Measurements from ENCODE around the gene COX8C. TPM values are rescaled to one million over a fixed set of nuclear protein-coding genes. Genes with fewer than 3 reads are reported as not detected.
"Not testable (repeated sequence)": the region's sequence is repeated elsewhere in the genome, so short reads cannot be mapped to it uniquely, and the experiment has no call there.

The COX8C gene
- total RNA-seq, 4 donors from 2014 or later = not detected

DNA sequence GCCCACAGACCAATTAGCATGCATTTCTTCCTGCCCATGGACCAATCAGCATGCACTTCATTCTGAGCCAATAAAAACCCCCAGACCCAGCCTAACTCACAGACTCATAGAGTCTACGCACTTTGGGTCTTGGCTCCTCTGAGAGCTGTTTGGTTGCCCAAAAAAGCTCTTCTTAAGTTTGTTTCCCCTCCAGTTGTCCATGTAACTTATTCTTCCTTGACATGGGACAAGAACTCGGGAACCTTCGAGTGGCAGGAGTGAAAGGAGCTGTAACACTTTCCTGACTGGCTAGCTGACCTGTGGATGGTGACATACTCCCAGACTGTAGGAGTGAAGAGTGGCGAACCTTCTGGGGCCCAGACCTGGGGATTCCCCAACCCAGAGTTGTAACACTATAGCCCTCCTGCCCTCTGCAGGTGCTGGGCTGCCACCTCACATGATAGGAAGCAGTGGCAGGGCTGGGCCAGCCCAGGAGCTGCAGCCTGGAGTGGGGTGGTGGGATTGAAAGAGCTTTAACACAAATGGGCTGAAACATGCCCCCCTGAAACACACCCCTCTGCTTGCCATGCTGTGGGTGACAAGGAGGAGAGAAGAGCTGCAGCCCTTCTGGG, 9.7 kb upstream of the COX8C start:
- no peak for ATAC-seq (ENCODE audit: low FRiP score)
- no peak for DNase-seq (ENCODE audit: low spot score)
- TF ChIP-seq, protein P1, sequence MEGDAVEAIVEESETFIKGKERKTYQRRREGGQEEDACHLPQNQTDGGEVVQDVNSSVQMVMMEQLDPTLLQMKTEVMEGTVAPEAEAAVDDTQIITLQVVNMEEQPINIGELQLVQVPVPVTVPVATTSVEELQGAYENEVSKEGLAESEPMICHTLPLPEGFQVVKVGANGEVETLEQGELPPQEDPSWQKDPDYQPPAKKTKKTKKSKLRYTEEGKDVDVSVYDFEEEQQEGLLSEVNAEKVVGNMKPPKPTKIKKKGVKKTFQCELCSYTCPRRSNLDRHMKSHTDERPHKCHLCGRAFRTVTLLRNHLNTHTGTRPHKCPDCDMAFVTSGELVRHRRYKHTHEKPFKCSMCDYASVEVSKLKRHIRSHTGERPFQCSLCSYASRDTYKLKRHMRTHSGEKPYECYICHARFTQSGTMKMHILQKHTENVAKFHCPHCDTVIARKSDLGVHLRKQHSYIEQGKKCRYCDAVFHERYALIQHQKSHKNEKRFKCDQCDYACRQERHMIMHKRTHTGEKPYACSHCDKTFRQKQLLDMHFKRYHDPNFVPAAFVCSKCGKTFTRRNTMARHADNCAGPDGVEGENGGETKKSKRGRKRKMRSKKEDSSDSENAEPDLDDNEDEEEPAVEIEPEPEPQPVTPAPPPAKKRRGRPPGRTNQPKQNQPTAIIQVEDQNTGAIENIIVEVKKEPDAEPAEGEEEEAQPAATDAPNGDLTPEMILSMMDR (IDR thresholded peaks at IDR 0.05) = no peak

DNA sequence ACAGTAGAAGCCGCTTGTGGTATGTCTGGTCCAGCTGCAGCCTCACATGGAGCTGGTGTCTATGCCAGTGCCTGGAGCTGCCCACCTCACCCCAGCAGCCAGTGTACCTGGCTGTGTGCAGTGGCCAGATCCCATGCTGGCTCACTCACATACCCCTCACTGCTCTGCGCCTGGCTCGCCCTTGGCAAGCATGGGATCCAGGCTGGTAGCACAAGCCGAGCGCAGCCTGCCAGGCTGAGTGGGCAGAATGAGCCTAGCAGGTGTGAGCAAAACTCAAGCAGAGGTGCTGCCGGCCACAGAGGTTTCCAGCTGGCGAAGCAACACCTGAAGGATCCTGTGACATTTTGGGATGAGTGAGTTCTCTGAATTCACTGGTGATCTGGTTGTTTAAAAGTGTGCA, 9.1 kb upstream of the COX8C start:
- DNase-seq (ENCODE audit: low spot score) (no peak), ATAC-seq (ENCODE audit: low FRiP score) (no peak)
- TF ChIP-seq, protein P1 (IDR thresholded peaks at IDR 0.05) = no peak

DNA sequence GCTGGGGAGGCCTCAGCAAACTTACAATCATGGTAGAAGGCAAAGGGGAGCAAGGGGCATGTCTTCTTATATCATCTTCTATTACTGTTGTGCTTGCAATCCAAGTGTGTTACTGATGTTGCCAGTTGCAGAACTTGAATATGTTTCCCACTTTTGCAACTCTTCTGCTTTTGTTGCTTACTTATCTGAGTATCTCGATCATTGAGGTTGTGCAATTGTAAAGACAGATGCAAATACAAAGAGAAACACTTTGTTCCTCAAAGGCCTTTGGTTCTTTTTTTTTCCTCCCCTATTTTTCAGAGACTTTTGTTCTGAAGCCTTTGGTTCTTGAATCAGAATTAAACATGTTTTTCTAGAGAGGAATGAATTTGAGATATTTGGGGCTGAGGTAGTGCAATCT, 3.7 kb upstream of the COX8C start:
- DNase-seq (ENCODE audit: low spot score) = no peak
- TF ChIP-seq, protein P1 (IDR thresholded peaks at IDR 0.05) = no peak
- no peak for ATAC-seq (ENCODE audit: low FRiP score)

DNA sequence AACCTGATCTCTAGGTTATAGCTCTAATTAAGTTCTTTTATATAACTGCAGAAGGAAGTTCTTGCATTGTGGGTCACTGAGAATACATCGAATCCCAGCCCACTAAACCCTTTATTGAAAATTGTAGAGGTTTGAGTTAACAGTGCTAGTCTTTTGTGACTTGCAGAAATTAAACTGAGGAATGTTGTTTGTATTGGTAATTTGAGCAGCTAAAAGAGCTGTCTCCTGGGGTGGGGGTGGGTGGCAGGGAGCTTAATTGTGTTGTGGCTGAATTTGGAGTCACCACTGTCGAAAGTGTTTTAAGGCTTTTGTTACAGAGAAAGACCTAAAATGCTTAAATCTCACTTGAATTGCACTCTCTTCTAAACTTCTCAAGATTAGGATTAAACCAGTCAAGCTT, 3.2 kb upstream of the COX8C start:
- ATAC-seq (ENCODE audit: low FRiP score) (no peak), DNase-seq (ENCODE audit: low spot score) (no peak)
- TF ChIP-seq, protein P1 (IDR thresholded peaks at IDR 0.05) = no peak

DNA sequence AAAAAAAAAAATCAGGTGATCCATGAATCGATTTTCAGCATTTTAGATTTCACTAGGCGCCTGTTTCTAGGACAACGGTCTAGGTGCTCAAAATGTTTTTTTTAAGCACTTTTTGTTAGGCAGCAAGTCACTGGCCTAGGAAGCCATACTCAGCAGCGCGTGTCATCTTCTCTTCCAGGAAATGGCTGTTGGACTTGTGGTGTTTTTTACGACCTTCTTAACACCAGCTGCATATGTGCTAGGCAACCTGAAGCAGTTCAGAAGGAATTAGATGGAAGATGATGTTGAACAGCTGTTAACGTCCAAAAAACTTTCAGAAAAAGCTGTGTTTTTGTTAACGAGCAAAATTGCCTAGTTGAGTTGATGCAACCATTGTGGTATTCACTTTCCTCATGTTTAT, 868 bp downstream of the COX8C start:
- TF ChIP-seq, protein P1 (IDR thresholded peaks at IDR 0.05) = no peak
- ATAC-seq (ENCODE audit: low FRiP score) (no peak), DNase-seq (ENCODE audit: low spot score) (no peak)

DNA sequence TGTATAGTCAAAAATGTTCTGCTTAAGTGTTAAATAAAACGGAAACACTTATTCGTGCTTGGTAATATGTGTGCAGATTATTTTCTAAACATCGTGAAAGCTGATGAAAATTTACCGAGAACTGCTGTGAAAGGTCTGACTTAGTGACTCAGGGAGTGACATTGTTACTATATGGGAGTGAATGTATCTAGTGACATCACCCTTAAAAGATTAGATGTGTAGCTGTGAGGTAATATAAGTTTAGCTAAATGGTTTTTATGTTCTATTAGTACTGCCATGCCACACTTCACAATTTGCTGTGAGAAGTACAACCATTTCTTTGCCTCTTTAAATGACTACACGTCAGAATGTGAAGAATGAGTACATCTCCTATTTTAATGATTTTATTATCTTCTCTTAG, 1.3 kb downstream of the COX8C start:
- no peak for ATAC-seq (ENCODE audit: low FRiP score)
- TF ChIP-seq, protein P1 (IDR thresholded peaks at IDR 0.05) = no peak
- no peak for DNase-seq (ENCODE audit: low spot score)

DNA sequence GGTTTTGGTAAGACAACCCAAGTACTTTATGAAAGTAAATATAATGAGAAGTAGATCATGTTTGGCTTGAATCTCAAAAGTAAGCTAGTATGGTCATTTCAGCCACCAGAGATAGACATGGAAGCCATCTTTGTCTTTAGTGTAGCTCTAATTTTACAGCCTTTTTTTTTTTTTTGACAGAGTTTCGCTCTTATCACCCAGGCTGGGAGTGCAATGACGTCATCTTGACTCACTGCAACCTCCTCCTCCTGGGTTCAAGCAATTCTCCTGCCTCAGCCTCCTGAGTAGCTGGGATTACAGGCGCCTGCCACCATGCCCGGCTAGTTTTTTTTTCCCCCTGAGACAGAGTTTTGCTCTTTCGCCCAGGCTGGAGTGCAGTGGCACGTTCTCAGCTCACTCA, 7.9 kb downstream of the COX8C start:
- ATAC-seq (ENCODE audit: low FRiP score); DNase-seq (ENCODE audit: low spot score): not testable (repeated sequence)
